Measurements from ENCODE around the gene TP53RK. TPM values are rescaled to one million over a fixed set of nuclear protein-coding genes. Genes with fewer than 3 reads are reported as not detected.
A peak's percentile ranks its signal among the peaks of the same experiment; 100 is the strongest.

The TP53RK gene
- total and polyA plus RNA-seq, 2 of the 13 experiments (the other 11 are each of a cell fraction or from before 2014, with no cell fraction given) = 12.9 to 25.5 TPM

- TF ChIP-seq TRAFD1 (CRISPR knock-in tag; IDR thresholded peaks at IDR 0.05; ENCODE audit: borderline replicate concordance) (peak; percentile 93; the same call in 1 of the 2 replicates), ZKSCAN8 (CRISPR knock-in tag; IDR thresholded peaks at IDR 0.05; ENCODE audit: borderline replicate concordance) (peak; percentile 5; the same call in 1 of the 2 replicates), ZNF800 (CRISPR knock-in tag; IDR thresholded peaks at IDR 0.05) (no peak), FOXP1 (IDR thresholded peaks at IDR 0.05) (no peak), FOXP1 (CRISPR knock-in tag; IDR thresholded peaks at IDR 0.05) (peak; percentile 47), THAP11 (CRISPR knock-in tag; IDR thresholded peaks at IDR 0.05) (peak; percentile 84), ZNF749 (CRISPR knock-in tag; IDR thresholded peaks at IDR 0.05; ENCODE audit: borderline replicate concordance) (no peak), NONO (IDR thresholded peaks at IDR 0.05) (no peak), NONO (CRISPR knock-in tag; conservative IDR thresholded peaks at IDR 0.05) (peak; percentile 78; the same call in 1 of the 2 replicates), TRIM24 (CRISPR knock-in tag; IDR thresholded peaks at IDR 0.05) (no peak; the same call in 1 of the 2 replicates), ZNF567 (CRISPR knock-in tag; IDR thresholded peaks at IDR 0.05; ENCODE audit: borderline replicate concordance) (no peak), FOXA3 (CRISPR knock-in tag; IDR thresholded peaks at IDR 0.05) (peak; percentile 65), GFI1 (CRISPR knock-in tag; IDR thresholded peaks at IDR 0.05; ENCODE audit: borderline replicate concordance) (no peak; the same call in 1 of the 2 replicates), ZNF83 (CRISPR knock-in tag; IDR thresholded peaks at IDR 0.05; ENCODE audit: borderline replicate concordance) (no peak; the same call in 1 of the 2 replicates), GZF1 (CRISPR knock-in tag; IDR thresholded peaks at IDR 0.05) (peak; percentile 24; the same call in 1 of the 2 replicates), NFYB (CRISPR knock-in tag; IDR thresholded peaks at IDR 0.05) (0 out of 2 replicates have a peak, but pooled peaks have one; percentile 11), ZFYVE20 (CRISPR knock-in tag; IDR thresholded peaks at IDR 0.05; ENCODE audit: borderline replicate concordance, low read depth) (no peak), TFDP1 (CRISPR knock-in tag; IDR thresholded peaks at IDR 0.05; ENCODE audit: borderline replicate concordance) (peak; percentile 83), HNRNPH1 (optimal IDR thresholded peaks at IDR 0.05; ENCODE audit: low read depth, low read length) (no peak), MXI1 (IDR thresholded peaks at IDR 0.05; ENCODE audit: borderline replicate concordance, low read depth, low read length) (peak; percentile 47; the same call in 1 of the 3 replicates)
- TF ChIP-seq, protein P1, sequence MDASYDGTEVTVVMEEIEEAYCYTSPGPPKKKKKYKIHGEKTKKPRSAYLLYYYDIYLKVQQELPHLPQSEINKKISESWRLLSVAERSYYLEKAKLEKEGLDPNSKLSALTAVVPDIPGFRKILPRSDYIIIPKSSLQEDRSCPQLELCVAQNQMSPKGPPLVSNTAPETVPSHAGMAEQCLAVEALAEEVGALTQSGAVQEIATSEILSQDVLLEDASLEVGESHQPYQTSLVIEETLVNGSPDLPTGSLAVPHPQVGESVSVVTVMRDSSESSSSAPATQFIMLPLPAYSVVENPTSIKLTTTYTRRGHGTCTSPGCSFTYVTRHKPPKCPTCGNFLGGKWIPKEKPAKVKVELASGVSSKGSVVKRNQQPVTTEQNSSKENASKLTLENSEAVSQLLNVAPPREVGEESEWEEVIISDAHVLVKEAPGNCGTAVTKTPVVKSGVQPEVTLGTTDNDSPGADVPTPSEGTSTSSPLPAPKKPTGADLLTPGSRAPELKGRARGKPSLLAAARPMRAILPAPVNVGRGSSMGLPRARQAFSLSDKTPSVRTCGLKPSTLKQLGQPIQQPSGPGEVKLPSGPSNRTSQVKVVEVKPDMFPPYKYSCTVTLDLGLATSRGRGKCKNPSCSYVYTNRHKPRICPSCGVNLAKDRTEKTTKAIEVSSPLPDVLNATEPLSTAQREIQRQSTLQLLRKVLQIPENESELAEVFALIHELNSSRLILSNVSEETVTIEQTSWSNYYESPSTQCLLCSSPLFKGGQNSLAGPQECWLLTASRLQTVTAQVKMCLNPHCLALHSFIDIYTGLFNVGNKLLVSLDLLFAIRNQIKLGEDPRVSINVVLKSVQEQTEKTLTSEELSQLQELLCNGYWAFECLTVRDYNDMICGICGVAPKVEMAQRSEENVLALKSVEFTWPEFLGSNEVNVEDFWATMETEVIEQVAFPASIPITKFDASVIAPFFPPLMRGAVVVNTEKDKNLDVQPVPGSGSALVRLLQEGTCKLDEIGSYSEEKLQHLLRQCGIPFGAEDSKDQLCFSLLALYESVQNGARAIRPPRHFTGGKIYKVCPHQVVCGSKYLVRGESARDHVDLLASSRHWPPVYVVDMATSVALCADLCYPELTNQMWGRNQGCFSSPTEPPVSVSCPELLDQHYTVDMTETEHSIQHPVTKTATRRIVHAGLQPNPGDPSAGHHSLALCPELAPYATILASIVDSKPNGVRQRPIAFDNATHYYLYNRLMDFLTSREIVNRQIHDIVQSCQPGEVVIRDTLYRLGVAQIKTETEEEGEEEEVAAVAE (CRISPR knock-in tag; IDR thresholded peaks at IDR 0.05; ENCODE audit: borderline replicate concordance) = 0 out of 2 replicates have a peak, but pooled peaks have one; percentile 49
These were observed 19.1 kb upstream of the TP53RK start (continued) for GRCh38 chr20:46708172-46708860.

Measured in HepG2 (cell line).